Upper lobe of left lung (tissue), 4 donors: ENCODE data around the gene CYB5R3.

Experiments
- POLR2A ChIP-seq, 4 donors: fragments of 450-650 bp; IDR thresholded peaks; one replicate each; pipeline ENCODE4 v1.5.1; 2016 to 2017; ENCODE audit warnings: antibody characterized with exemption in 4 of 4, mild to moderate bottlenecking in 2 of 4
- POLR2AphosphoS5 ChIP-seq, 2 donors: sonication (generic); formaldehyde crosslinking; IDR thresholded peaks; one replicate each; pipeline ENCODE4 v1.5.1; 2017; ENCODE audit warnings: antibody characterized with exemption in 2 of 2
- TF ChIP-seq, protein P1 (sequence below), 6 experiments: fragments of 450-650 bp in 4 of 6; fragments of 200-600 bp in 2 of 6; sonication (generic) in 2 of 6; IDR thresholded peaks; one replicate each; pipeline ENCODE4 v1.5.1; 2016 to 2019; ENCODE audit warnings: antibody characterized with exemption in 6 of 6

DNA sequence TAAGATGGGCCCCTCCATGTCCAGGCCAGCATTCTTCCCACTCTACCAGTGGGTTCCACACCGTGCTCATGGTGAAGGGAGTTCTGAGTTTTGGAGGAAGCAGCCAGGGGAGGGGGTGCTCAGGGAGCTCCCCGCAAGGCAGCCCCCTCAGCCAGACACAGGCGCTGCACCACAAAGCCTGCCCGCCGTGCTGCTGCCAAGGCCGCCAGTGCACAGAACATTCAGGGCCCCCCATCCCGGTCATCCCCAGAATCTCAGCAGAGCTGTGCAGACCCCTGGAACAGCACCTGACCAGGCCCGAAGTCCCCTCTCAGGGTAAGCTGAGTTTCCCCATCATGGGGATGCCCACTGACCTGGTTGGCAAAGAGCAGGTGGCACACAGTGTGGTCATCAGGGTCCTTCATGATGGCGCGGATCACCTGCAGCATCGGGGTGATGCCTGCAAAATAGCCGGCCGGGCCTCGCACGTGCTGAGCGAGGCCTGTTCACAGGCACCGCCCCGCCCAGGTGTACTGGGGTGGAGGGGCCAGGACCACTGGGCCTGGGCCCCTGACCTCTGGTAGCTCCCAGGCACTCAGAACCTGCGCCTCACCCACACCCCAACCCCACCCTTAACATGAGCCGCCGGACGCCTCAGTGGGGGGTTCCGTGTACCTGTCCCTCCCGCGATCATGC lies 22.1 kb downstream of the CYB5R3 start:
- TF ChIP-seq, protein P1, sequence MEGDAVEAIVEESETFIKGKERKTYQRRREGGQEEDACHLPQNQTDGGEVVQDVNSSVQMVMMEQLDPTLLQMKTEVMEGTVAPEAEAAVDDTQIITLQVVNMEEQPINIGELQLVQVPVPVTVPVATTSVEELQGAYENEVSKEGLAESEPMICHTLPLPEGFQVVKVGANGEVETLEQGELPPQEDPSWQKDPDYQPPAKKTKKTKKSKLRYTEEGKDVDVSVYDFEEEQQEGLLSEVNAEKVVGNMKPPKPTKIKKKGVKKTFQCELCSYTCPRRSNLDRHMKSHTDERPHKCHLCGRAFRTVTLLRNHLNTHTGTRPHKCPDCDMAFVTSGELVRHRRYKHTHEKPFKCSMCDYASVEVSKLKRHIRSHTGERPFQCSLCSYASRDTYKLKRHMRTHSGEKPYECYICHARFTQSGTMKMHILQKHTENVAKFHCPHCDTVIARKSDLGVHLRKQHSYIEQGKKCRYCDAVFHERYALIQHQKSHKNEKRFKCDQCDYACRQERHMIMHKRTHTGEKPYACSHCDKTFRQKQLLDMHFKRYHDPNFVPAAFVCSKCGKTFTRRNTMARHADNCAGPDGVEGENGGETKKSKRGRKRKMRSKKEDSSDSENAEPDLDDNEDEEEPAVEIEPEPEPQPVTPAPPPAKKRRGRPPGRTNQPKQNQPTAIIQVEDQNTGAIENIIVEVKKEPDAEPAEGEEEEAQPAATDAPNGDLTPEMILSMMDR (IDR thresholded peaks at IDR 0.05): no peak
- TF ChIP-seq POLR2A (IDR thresholded peaks at IDR 0.05) (no peak), POLR2AphosphoS5 (IDR thresholded peaks at IDR 0.05) (no peak)
